Measurements from ENCODE around the gene ZNRF2.

- TF ChIP-seq, protein P1, sequence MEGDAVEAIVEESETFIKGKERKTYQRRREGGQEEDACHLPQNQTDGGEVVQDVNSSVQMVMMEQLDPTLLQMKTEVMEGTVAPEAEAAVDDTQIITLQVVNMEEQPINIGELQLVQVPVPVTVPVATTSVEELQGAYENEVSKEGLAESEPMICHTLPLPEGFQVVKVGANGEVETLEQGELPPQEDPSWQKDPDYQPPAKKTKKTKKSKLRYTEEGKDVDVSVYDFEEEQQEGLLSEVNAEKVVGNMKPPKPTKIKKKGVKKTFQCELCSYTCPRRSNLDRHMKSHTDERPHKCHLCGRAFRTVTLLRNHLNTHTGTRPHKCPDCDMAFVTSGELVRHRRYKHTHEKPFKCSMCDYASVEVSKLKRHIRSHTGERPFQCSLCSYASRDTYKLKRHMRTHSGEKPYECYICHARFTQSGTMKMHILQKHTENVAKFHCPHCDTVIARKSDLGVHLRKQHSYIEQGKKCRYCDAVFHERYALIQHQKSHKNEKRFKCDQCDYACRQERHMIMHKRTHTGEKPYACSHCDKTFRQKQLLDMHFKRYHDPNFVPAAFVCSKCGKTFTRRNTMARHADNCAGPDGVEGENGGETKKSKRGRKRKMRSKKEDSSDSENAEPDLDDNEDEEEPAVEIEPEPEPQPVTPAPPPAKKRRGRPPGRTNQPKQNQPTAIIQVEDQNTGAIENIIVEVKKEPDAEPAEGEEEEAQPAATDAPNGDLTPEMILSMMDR (IDR thresholded peaks at IDR 0.05): no peak
- TF ChIP-seq POLR2A (IDR thresholded peaks at IDR 0.05) (no peak), POLR2AphosphoS5 (IDR thresholded peaks at IDR 0.05) (peak; percentile 67 to 69), EP300 (IDR thresholded peaks at IDR 0.05) (peak in 3 of 4 donors; percentile 34 to 93 (median 46))
These were observed 31.3 kb upstream of the ZNRF2 start for GRCh38 chr7:30252885-30253795.
